ENCODE results near the gene SLIT3. TPM values are rescaled to one million over a fixed set of nuclear protein-coding genes. Genes with fewer than 3 reads are reported as not detected.

Gene SLIT3
- total RNA-seq, 1 donor from 2014 or later, result not detected

- no peak for DNase-seq (ENCODE audit: low read depth in 2 of 2)
These were observed 123.9 kb downstream of the SLIT3 start for GRCh38 chr5:169176709-169177694.

- DNase-seq (ENCODE audit: low read depth in 2 of 2), result no peak
These were observed 125.2 kb downstream of the SLIT3 start for GRCh38 chr5:169175733-169176132.

- DNase-seq (ENCODE audit: low read depth in 2 of 2), result no peak
These were observed 126.0 kb downstream of the SLIT3 start for GRCh38 chr5:169174923-169175322.

- no peak for DNase-seq (ENCODE audit: low read depth in 2 of 2)
These were observed 127.6 kb downstream of the SLIT3 start for GRCh38 chr5:169173372-169173771.

GRCh38 chr5:169171515-169171914 is 129.4 kb downstream of the SLIT3 start:
- no peak for DNase-seq (ENCODE audit: low read depth in 2 of 2)

GRCh38 chr5:169169783-169170182 is 131.2 kb downstream of the SLIT3 start:
- no peak for DNase-seq (ENCODE audit: low read depth in 2 of 2)

GRCh38 chr5:169168280-169168679 is 132.7 kb downstream of the SLIT3 start:
- DNase-seq (ENCODE audit: low read depth in 2 of 2), result no peak

GRCh38 chr5:169166078-169166477 is 134.9 kb downstream of the SLIT3 start:
- DNase-seq (ENCODE audit: low read depth in 2 of 2), result no peak

- DNase-seq (ENCODE audit: low read depth in 2 of 2), result no peak
These were observed 135.9 kb downstream of the SLIT3 start for GRCh38 chr5:169165052-169165451.

GRCh38 chr5:169164481-169164925 is 136.4 kb downstream of the SLIT3 start:
- DNase-seq (ENCODE audit: low read depth in 2 of 2), result no peak

- no peak for DNase-seq (ENCODE audit: low read depth in 2 of 2)
These were observed 138.5 kb downstream of the SLIT3 start for GRCh38 chr5:169162407-169162806.

GRCh38 chr5:169161022-169161680 is 139.8 kb downstream of the SLIT3 start:
- no peak for DNase-seq (ENCODE audit: low read depth in 2 of 2)

- no peak for DNase-seq (ENCODE audit: low read depth in 2 of 2)
These were observed 140.5 kb downstream of the SLIT3 start for GRCh38 chr5:169160405-169160901.

- no peak for DNase-seq (ENCODE audit: low read depth in 2 of 2)
These were observed 142.2 kb downstream of the SLIT3 start for GRCh38 chr5:169158764-169159163.

GRCh38 chr5:169157064-169157463 is 143.9 kb downstream of the SLIT3 start:
- no peak for DNase-seq (ENCODE audit: low read depth in 2 of 2)

- DNase-seq (ENCODE audit: low read depth in 2 of 2), result no peak
These were observed 146.3 kb downstream of the SLIT3 start for GRCh38 chr5:169154679-169155078.

GRCh38 chr5:169153405-169153804 is 147.5 kb downstream of the SLIT3 start:
- DNase-seq (ENCODE audit: low read depth in 2 of 2), result no peak

- no peak for DNase-seq (ENCODE audit: low read depth in 2 of 2)
These were observed 148.0 kb downstream of the SLIT3 start for GRCh38 chr5:169152946-169153345.

- DNase-seq (ENCODE audit: low read depth in 2 of 2), result no peak
These were observed 148.5 kb downstream of the SLIT3 start for GRCh38 chr5:169152453-169152852.

- DNase-seq (ENCODE audit: low read depth in 2 of 2), result no peak
These were observed 149.7 kb downstream of the SLIT3 start for GRCh38 chr5:169151051-169151805.

GRCh38 chr5:169150108-169150507 is 150.8 kb downstream of the SLIT3 start:
- DNase-seq (ENCODE audit: low read depth in 2 of 2), result no peak

- DNase-seq (ENCODE audit: low read depth in 2 of 2), result no peak
These were observed 151.6 kb downstream of the SLIT3 start for GRCh38 chr5:169149317-169149716.
